Measurements from ENCODE around the gene MYLIP.

MYLIP gene

GRCh38 chr6:16128759-16129622 is at the start of gene MYLIP:
Gene MYLIP (plus strand): TSS chr6:16129086. CDS start chr6:16129323, 237 bp downstream.
- peak; percentile 94 for DNase-seq

- DNase-seq = no peak
Measured at GRCh38 chr6:16079354-16079753, 49.5 kb upstream of the MYLIP start.

GRCh38 chr6:16080204-16080603 is 48.7 kb upstream of the MYLIP start:
- no peak for DNase-seq

- no peak for DNase-seq
Measured at GRCh38 chr6:16081326-16081725, 47.6 kb upstream of the MYLIP start.

- DNase-seq = no peak
Measured at GRCh38 chr6:16082361-16082760, 46.5 kb upstream of the MYLIP start.

GRCh38 chr6:16086965-16087364 is 41.9 kb upstream of the MYLIP start:
- no peak for DNase-seq

- DNase-seq = no peak
Measured at GRCh38 chr6:16087386-16087785, 41.5 kb upstream of the MYLIP start.

- DNase-seq = no peak
Measured at GRCh38 chr6:16088409-16088808, 40.5 kb upstream of the MYLIP start.

GRCh38 chr6:16089232-16090062 is 39.4 kb upstream of the MYLIP start:
- no peak for DNase-seq

- no peak for DNase-seq
Measured at GRCh38 chr6:16090452-16090851, 38.4 kb upstream of the MYLIP start.

- DNase-seq = no peak
Measured at GRCh38 chr6:16090920-16091319, 38.0 kb upstream of the MYLIP start.

- no peak for DNase-seq
Measured at GRCh38 chr6:16092140-16092539, 36.7 kb upstream of the MYLIP start.

- DNase-seq = no peak
Measured at GRCh38 chr6:16092990-16093389, 35.9 kb upstream of the MYLIP start.

GRCh38 chr6:16095180-16095579 is 33.7 kb upstream of the MYLIP start:
- DNase-seq = no peak

- no peak for DNase-seq
Measured at GRCh38 chr6:16097382-16098171, 31.3 kb upstream of the MYLIP start.

- DNase-seq = no peak
Measured at GRCh38 chr6:16098211-16098610, 30.7 kb upstream of the MYLIP start.

GRCh38 chr6:16102208-16102607 is 26.7 kb upstream of the MYLIP start:
- no peak for DNase-seq

- DNase-seq = no peak
Measured at GRCh38 chr6:16103722-16104121, 25.2 kb upstream of the MYLIP start.

GRCh38 chr6:16104624-16105433 is 24.1 kb upstream of the MYLIP start:
- DNase-seq = no peak

GRCh38 chr6:16105854-16106253 is 23.0 kb upstream of the MYLIP start:
- no peak for DNase-seq

- DNase-seq = no peak
Measured at GRCh38 chr6:16106991-16107787, 21.7 kb upstream of the MYLIP start.
